ENCODE results near the gene JARID2. TPM values are rescaled to one million over a fixed set of nuclear protein-coding genes. Genes with fewer than 3 reads are reported as not detected.

The JARID2 gene
- total and polyA plus RNA-seq, 2 of the 13 experiments (the other 11 are each of a cell fraction or from before 2014, with no cell fraction given), result 7.5 to 10.3 TPM

GRCh38 chr6:15429141-15430110, 183.6 kb downstream of the JARID2 start:
- Histone ChIP-seq H2AFZ (ENCODE audit: low read length) (no peak overlapping the region), H3K4me1 (ENCODE audit: insufficient read depth, low read length) (peaks cover 57% of the 10 kb centered on the region), H3K79me2 (ENCODE audit: insufficient read depth, low read length) (no peaks in the 10 kb centered on the region), H3K27ac (ENCODE audit: extremely low read length, insufficient read depth, low read length) (peak overlapping the region; percentile 48), H3K4me3 (replicated peaks in 1 of 3; ENCODE audit: insufficient read depth in 1 of 3, low read depth in 2 of 3, low read length in 3 of 3) (no peak overlapping the region; a peak in 1 of 6 replicates), H3K9me3 (ENCODE audit: low read length) (no peaks in the 10 kb centered on the region), H3K27me3 (ENCODE audit: control insufficient read depth in 1 of 2, insufficient read depth in 2 of 2, low read length in 2 of 2) (no peaks in the 10 kb centered on the region), H4K20me1 (ENCODE audit: insufficient read depth, low read length) (peaks cover 22% of the 10 kb centered on the region; the same call in 1 of the 2 replicates), H3K36me3 (replicated peaks in 1 of 2; ENCODE audit: control insufficient read depth in 1 of 2, insufficient read depth in 2 of 2, low read length in 2 of 2) (no peaks in the 10 kb centered on the region), H3K9ac (ENCODE audit: insufficient read depth, low read depth, low read length) (no peak overlapping the region; the same call in 1 of the 2 replicates), H3K4me2 (ENCODE audit: low read depth, low read length) (peak overlapping the region; percentile 47)
- ChIA-PET POLR2A (no interaction called here), CTCF (ENCODE audit: low intra/inter-chr PET ratio, low total read pairs) (no interaction called here)
- FAIRE-seq, result peak; percentile 37
- DNase-seq (ENCODE audit: low spot score), result peak; percentile 63
- intact Hi-C loops (cut with micrococcal nuclease; ENCODE audit: unreplicated experiment), result loop anchor here (5.0 kb wide), 1 partner anchor 63 kb away; no protein-coding TSS in a partner anchor
- no TSS peak for BruUV-seq (replicated peaks)
- ATAC-seq, result peak; percentile 31
- WGBS (ENCODE audit: low lambda C conversion rate), result 25% methylated on average over 12 of the region's 12 CpGs
- in situ Hi-C loops (cut with HindIII; ENCODE audit: extremely low pct_ligation_motif_present, low pct_unique_long_range_greater_than_20kb), result no loop called here
- TF ChIP-seq PCBP1 (IDR thresholded peaks at IDR 0.05; ENCODE audit: borderline replicate concordance, low read depth, low read length) (no peak), ZNF276 (CRISPR knock-in tag; IDR thresholded peaks at IDR 0.05; ENCODE audit: low read depth) (no peak), THRA (CRISPR knock-in tag; IDR thresholded peaks at IDR 0.05; ENCODE audit: borderline replicate concordance) (peak; percentile 50; the same call in 1 of the 2 replicates), ZMYM3 (CRISPR knock-in tag; IDR thresholded peaks at IDR 0.05) (peak; percentile 54; the same call in 1 of the 2 replicates), PHF21A (CRISPR knock-in tag; IDR thresholded peaks at IDR 0.05) (0 out of 2 replicates have a peak, but pooled peaks have one; percentile 23), ZNF644 (CRISPR knock-in tag; IDR thresholded peaks at IDR 0.05; ENCODE audit: low read depth) (peak; percentile 54; the same call in 1 of the 2 replicates), SALL1 (CRISPR knock-in tag; IDR thresholded peaks at IDR 0.05) (peak; percentile 60; the same call in 1 of the 2 replicates), FOXO4 (CRISPR knock-in tag; conservative IDR thresholded peaks at IDR 0.05) (no peak), FOXJ3 (CRISPR knock-in tag; IDR thresholded peaks at IDR 0.05; ENCODE audit: borderline replicate concordance) (no peak), HNF4G (IDR thresholded peaks at IDR 0.05; ENCODE audit: borderline replicate concordance, low read depth, low read length) (no peak), HNF4G (CRISPR knock-in tag; IDR thresholded peaks at IDR 0.05; ENCODE audit: borderline replicate concordance, low read depth) (peak; percentile 44; the same call in 1 of the 2 replicates), SNRNP70 (IDR thresholded peaks at IDR 0.05; ENCODE audit: low read depth, low read length) (no peak), PITX1 (CRISPR knock-in tag; IDR thresholded peaks at IDR 0.05) (0 out of 2 replicates have a peak, but pooled peaks have one; percentile 21)

Measured in HepG2 (cell line).